ENCODE measurements around the gene SPACA9.

SPACA9 gene

DNA sequence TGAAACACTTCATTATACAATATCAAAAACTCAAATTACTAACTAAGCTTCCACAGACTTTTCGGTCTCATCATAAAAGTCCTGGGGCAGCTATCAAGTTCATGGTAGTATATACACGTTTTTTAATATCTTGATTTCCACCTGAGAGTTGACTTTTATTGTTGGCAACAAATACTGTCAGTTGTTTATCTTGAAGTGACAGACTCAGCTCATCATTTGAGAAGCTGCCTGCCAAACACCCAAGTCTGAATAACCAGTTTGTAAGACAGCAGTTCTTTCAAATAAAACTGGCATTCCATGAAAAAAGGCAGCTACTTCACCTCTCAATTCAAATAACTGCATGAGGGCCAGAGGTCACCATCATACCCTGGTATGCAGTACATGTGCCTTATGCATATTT, 30.6 kb downstream of the SPACA9 start:
- no peak for DNase-seq (ENCODE audit: low spot score)
- POLR2A ChIA-PET (ENCODE audit: low non-redundant PET), result no interaction called here
- CTCF ChIA-PET, result interaction anchor here (0.6 kb wide), 1 partner anchor 14 kb away, joined by 3 read pairs; no protein-coding TSS in a partner anchor
- no peak overlapping the region for H3K27ac ChIP-seq
- TF ChIP-seq, protein P1, sequence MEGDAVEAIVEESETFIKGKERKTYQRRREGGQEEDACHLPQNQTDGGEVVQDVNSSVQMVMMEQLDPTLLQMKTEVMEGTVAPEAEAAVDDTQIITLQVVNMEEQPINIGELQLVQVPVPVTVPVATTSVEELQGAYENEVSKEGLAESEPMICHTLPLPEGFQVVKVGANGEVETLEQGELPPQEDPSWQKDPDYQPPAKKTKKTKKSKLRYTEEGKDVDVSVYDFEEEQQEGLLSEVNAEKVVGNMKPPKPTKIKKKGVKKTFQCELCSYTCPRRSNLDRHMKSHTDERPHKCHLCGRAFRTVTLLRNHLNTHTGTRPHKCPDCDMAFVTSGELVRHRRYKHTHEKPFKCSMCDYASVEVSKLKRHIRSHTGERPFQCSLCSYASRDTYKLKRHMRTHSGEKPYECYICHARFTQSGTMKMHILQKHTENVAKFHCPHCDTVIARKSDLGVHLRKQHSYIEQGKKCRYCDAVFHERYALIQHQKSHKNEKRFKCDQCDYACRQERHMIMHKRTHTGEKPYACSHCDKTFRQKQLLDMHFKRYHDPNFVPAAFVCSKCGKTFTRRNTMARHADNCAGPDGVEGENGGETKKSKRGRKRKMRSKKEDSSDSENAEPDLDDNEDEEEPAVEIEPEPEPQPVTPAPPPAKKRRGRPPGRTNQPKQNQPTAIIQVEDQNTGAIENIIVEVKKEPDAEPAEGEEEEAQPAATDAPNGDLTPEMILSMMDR (conservative IDR thresholded peaks at IDR 0.05; ENCODE audit: low read depth), result no peak

DNA sequence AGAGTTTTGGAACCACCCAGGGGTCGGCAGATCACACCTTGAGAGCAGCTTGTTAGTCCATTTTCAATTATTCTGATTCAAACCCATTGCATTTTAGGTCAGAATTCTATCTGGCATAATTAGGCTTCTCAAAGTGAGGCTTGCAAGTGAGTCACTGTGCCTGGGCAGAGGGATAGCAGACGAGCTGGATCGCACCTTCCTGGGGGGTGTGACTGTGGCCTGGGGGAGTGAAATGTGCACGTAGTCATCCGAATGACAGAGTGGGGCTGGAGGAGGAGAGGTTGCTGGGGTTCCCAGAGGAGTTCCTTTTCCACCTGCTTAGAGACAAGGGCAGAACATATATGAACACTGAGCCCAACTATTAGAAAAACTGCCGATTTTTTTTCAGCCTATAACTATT, 31.7 kb downstream of the SPACA9 start:
- no peak for DNase-seq (ENCODE audit: low spot score)
- TF ChIP-seq, protein P1 (conservative IDR thresholded peaks at IDR 0.05; ENCODE audit: low read depth), result no peak
- no peak overlapping the region for H3K27ac ChIP-seq
- POLR2A ChIA-PET (ENCODE audit: low non-redundant PET), result no interaction called here
- CTCF ChIA-PET, result interaction anchor here (0.6 to 1.2 kb wide), 3 partner anchors 9 to 28 kb away, joined by 3 to 13 read pairs (median 3); no protein-coding TSS in a partner anchor

DNA sequence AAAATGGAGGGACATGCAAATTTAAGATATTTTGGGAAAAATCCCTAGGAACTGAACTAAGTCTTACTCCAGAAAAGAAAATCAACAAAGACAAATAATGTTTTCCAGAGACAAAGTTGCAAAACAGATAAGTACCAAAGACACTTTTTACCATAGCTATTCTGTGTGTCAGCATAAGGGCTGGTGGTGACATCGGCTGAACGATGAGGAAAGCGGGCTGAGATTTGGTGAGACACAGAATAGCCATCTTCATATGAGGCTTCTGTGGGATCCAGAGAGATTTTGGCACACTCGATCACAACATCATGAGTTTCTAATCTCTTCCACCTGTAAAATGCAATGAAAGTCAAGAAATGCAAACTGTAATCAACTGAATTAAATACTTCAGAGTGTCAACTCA, 33.4 kb downstream of the SPACA9 start:
- TF ChIP-seq, protein P1 (conservative IDR thresholded peaks at IDR 0.05; ENCODE audit: low read depth), result no peak
- H3K27ac ChIP-seq, result no peak overlapping the region
- no peak for DNase-seq (ENCODE audit: low spot score)
- CTCF ChIA-PET, result no interaction called here
- POLR2A ChIA-PET (ENCODE audit: low non-redundant PET), result no interaction called here

DNA sequence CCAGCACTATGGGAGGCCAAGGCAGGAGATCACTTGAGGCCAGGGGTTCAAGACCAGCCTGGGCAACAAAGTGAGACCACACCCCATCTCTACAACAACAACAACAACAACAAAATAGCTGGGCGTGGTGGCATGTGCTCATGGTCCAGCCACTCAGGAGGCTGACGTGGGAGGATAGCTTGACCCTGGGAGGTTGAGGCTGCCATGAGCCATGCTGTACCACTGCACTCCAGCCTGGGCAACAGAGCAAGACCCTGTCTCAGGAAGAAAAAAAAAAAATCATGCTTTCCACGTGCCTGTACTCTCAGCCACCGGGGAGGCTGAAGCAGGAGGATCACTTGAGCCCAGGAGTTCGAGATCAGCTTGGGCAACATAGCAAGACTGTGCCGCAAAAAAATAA, 36.2 kb downstream of the SPACA9 start:
- POLR2A ChIA-PET (ENCODE audit: low non-redundant PET), result no interaction called here
- DNase-seq (ENCODE audit: low spot score), result no peak
- H3K27ac ChIP-seq, result no peak overlapping the region
- CTCF ChIA-PET, result interaction anchor here (0.6 to 0.9 kb wide), 3 partner anchors 13 to 1517 kb away, joined by 4 to 5 read pairs (median 5); no protein-coding TSS in a partner anchor
- TF ChIP-seq, protein P1 (conservative IDR thresholded peaks at IDR 0.05; ENCODE audit: low read depth), result no peak

DNA sequence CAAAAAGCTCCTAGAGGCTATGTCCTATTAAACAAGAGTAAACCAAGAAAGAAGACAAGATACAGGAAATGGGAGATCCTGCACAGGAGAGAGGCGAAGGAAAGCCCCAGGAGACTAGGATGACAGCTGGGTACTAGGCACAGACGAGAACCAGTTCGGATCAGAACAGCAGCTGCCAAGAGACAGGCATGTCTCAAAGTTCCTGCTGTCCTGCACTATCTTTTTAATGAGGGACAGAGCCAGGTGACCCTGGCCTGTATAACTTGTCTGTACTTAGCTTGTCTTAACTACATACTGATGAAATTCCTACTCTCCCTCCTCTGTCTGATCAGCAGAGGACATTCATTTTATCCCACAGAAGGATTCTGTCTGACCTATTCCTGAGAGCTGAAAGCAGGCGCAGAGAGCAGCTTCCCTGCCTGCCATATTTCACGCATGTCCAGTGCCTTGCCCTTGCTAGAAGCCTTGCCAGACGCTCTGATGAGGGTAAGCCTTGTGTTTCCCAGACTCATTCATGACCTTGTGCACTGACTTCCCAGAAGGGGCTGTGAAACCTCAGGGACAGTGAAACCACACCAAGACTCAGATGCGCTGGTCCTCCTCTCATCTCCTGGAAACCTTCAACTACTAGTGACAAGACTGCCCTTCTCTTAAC, 41.0 kb downstream of the SPACA9 start:
- CTCF ChIA-PET, result interaction anchor here (1.5 kb wide), 1 partner anchor 102 kb away, joined by 3 read pairs; no protein-coding TSS in a partner anchor
- DNase-seq (ENCODE audit: low spot score), result no peak
- POLR2A ChIA-PET (ENCODE audit: low non-redundant PET), result interaction anchor here (0.5 kb wide), 1 partner anchor 259 kb away, joined by 11 read pairs; no protein-coding TSS in a partner anchor

DNA sequence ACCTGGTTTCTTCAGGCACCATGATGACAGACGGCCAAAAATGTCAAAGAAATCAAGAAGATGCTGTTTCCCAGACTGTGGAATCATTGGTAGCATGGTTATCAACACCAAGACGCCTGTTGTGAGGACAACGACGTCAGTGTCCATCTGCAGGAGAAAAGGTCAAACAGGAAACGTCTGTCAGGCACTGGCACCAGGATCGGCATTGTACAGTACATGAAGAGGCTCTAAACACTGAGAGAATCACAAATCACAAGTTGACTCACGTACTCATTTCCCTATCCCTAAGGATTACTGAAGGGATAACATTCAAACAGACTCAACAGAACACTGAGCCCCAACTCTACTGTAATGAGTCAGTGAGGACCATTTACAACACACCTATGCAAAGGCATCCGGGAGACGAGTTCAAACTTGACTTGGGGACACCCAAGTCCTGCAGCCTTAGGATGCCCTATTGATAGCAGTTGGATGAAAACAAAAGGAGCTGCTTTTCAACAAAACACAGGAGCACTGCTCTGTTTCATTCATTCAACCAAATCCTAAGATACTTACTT, 44.7 kb downstream of the SPACA9 start:
- no peak overlapping the region for H3K27ac ChIP-seq
- ChIA-PET POLR2A (ENCODE audit: low non-redundant PET) (no interaction called here), CTCF (interaction anchor here (0.5 to 0.6 kb wide), 3 partner anchors 98 to 1070 kb away, joined by 3 to 4 read pairs (median 4); no protein-coding TSS in a partner anchor)
- DNase-seq (ENCODE audit: low spot score), result peak; percentile 94
- TF ChIP-seq, protein P1 (conservative IDR thresholded peaks at IDR 0.05; ENCODE audit: low read depth), result no peak

More for the DNA sequence above, 41.0 kb downstream of the SPACA9 start:
- H3K27ac ChIP-seq, result no peak overlapping the region
- TF ChIP-seq, protein P1 (conservative IDR thresholded peaks at IDR 0.05; ENCODE audit: low read depth), result no peak
